GM12878 (cell line): ENCODE data around the gene HIF1AN. TPM values are rescaled to one million over a fixed set of nuclear protein-coding genes. Genes with fewer than 3 reads are reported as not detected.

ENCODE experiments used
- CBX5 ChIP-seq: sonication (generic); IDR thresholded peaks from 2 replicates; pipeline ENCODE4 v1.6.1; 2016; ENCODE audit warnings: low read depth, moderate library complexity, mild to moderate bottlenecking, inconsistent platforms
- CHD4 ChIP-seq: fragments of 200-600 bp; sonication (generic); IDR thresholded peaks from 2 replicates; pipeline ENCODE4 v1.6.1; 2016; ENCODE audit warnings: mild to moderate bottlenecking
- DPF2 ChIP-seq: fragments of 450-650 bp; IDR thresholded peaks from 2 replicates; pipeline ENCODE4 v1.6.1; 2017; ENCODE audit warnings: mild to moderate bottlenecking
- E4F1 ChIP-seq: fragments of 450-650 bp; IDR thresholded peaks from 2 replicates; pipeline ENCODE4 v1.6.1; 2018; ENCODE audit warnings: borderline replicate concordance, mild to moderate bottlenecking; ENCODE audit not compliant: partially characterized antibody
- ESRRA ChIP-seq: IDR thresholded peaks from 2 replicates; pipeline ENCODE4 v1.6.1; 2012; ENCODE audit warnings: mild to moderate bottlenecking, low read length, improper control_type of control experiment
- FOXK2 ChIP-seq: fragments of 450-650 bp; IDR thresholded peaks from 2 replicates; pipeline ENCODE4 v1.6.1; 2017; ENCODE audit warnings: mild to moderate bottlenecking, moderate library complexity
- FOXM1 ChIP-seq: IDR thresholded peaks from 2 replicates; pipeline ENCODE4 v1.6.1; 2012; ENCODE audit warnings: low read depth, mild to moderate bottlenecking, inconsistent platforms, low read length, moderate library complexity
- GATAD2B ChIP-seq: fragments of 450-650 bp; conservative IDR thresholded peaks from 2 replicates; pipeline ENCODE4 v1.6.1; 2017; ENCODE audit warnings: low read depth, mild to moderate bottlenecking, moderate library complexity
- JUNB ChIP-seq: IDR thresholded peaks from 2 replicates; pipeline ENCODE4 v1.6.1; 2016; ENCODE audit warnings: antibody characterized with exemption, mild to moderate bottlenecking
- MTA2 ChIP-seq: fragments of 450-650 bp; IDR thresholded peaks from 2 replicates; pipeline ENCODE4 v1.6.1; 2016; ENCODE audit warnings: low read depth, mild to moderate bottlenecking, moderate library complexity
- MYC ChIP-seq: IDR thresholded peaks from 2 replicates; pipeline ENCODE4 v1.6.1; 2011; ENCODE audit warnings: mild to moderate bottlenecking, low read length, moderate library complexity, inconsistent platforms; ENCODE audit not compliant: insufficient read depth, insufficient replicate concordance, insufficient read length, severe bottlenecking
- NBN ChIP-seq: fragments of 450-650 bp; IDR thresholded peaks from 2 replicates; pipeline ENCODE4 v1.6.1; 2016
- NFXL1 ChIP-seq: fragments of 450-650 bp; IDR thresholded peaks from 2 replicates; pipeline ENCODE4 v1.6.1; 2017; ENCODE audit warnings: antibody characterized with exemption, mild to moderate bottlenecking, borderline replicate concordance
- NKRF ChIP-seq: fragments of 450-650 bp; conservative IDR thresholded peaks from 2 replicates; pipeline ENCODE4 v1.6.1; 2017; ENCODE audit warnings: mild to moderate bottlenecking, moderate library complexity
- NR2C2 ChIP-seq: IDR thresholded peaks from 2 replicates; pipeline ENCODE4 v1.6.1; 2011; ENCODE audit warnings: borderline replicate concordance, low read depth; ENCODE audit not compliant: control insufficient read depth, insufficient read length
- PAX8 ChIP-seq: fragments of 450-650 bp; IDR thresholded peaks from 2 replicates; pipeline ENCODE4 v1.6.1; 2017; ENCODE audit warnings: mild to moderate bottlenecking, moderate library complexity
- PKNOX1 ChIP-seq: fragments of 450-650 bp; IDR thresholded peaks from 2 replicates; pipeline ENCODE4 v1.6.1; 2016; ENCODE audit warnings: mild to moderate bottlenecking
- RB1 ChIP-seq: fragments of 450-650 bp; formaldehyde crosslinking; IDR thresholded peaks from 2 replicates; pipeline ENCODE4 v1.6.1; 2017; ENCODE audit warnings: mild to moderate bottlenecking, borderline replicate concordance
- RCOR1 ChIP-seq: conservative IDR thresholded peaks from 2 replicates; pipeline ENCODE4 v1.6.1; 2012; ENCODE audit warnings: low read depth, low read length, improper control_type of control experiment
- RELA ChIP-seq: fragments of 450-650 bp; IDR thresholded peaks from 2 replicates; pipeline ENCODE4 v1.8.0; 2014; ENCODE audit warnings: borderline replicate concordance; ENCODE audit not compliant: partially characterized antibody
- SMAD1 ChIP-seq: fragments of 450-650 bp; IDR thresholded peaks from 2 replicates; pipeline ENCODE4 v1.6.1; 2018; ENCODE audit warnings: mild to moderate bottlenecking, low read depth; ENCODE audit not compliant: partially characterized antibody
- SMC3 ChIP-seq: IDR thresholded peaks from 2 replicates; pipeline ENCODE4 v1.6.1; 2011; ENCODE audit warnings: low read length, improper control_type of control experiment, borderline replicate concordance
- TAF1 ChIP-seq: IDR thresholded peaks from 2 replicates; pipeline ENCODE4 v1.6.1; 2011; ENCODE audit warnings: mild to moderate bottlenecking, low read depth, low read length, borderline replicate concordance
- TARDBP ChIP-seq: IDR thresholded peaks from 2 replicates; pipeline ENCODE4 v1.6.1; 2016; ENCODE audit warnings: borderline replicate concordance
- TBL1XR1 ChIP-seq: IDR thresholded peaks from 2 replicates; pipeline ENCODE4 v1.6.1; 2012; ENCODE audit warnings: low read depth, low read length, improper control_type of control experiment
- TCF3 ChIP-seq: IDR thresholded peaks from 2 replicates; pipeline ENCODE4 v1.6.1; 2012; ENCODE audit warnings: low read depth, mild to moderate bottlenecking, low read length, borderline replicate concordance; ENCODE audit not compliant: insufficient read depth
- ZNF274 ChIP-seq: IDR thresholded peaks from one replicate; pipeline ENCODE4 v1.8.0; 2011; ENCODE audit not compliant: insufficient read length, insufficient read depth
- polyA plus RNA-seq, 11 experiments: library from polyadenylated mRNA; depleted of rRNA in 4 of 11; unstranded in 6 of 11; stranded (reverse) in 5 of 11; fragments of >200 nt; fragmentation: Nextera tagmentation in 4 of 11; fragmentation: Illumina TruSeq in 1 of 11; extraction: Ambion mirVana in 4 of 11; extraction: Trizol in 1 of 11; gene quantifications; 1 replicate in 1 of 11; 2 replicates in 10 of 11; pipeline versions ENCODE4 v1.2.1 to v1.2.3, GENCODE V29; 2011 to 2016; ENCODE audit warnings: inconsistent platforms in 2 of 11, missing spikeins in 2 of 11, low read depth in 1 of 11
- total RNA-seq, 4 experiments: library from RNA; depleted of rRNA in 3 of 4; stranded (reverse); fragments of >200 nt in 3 of 4; fragmentation: Illumina TruSeq in 1 of 4; extraction: Trizol in 1 of 4; gene quantifications; 2 replicates each; pipeline versions ENCODE4 v1.2.1 to v1.2.3, GENCODE V29; 2013 to 2021

HIF1AN gene
- total and polyA plus RNA-seq, 10 of the 15 experiments (the other 5 are each of a cell fraction or from before 2014, with no cell fraction given) = 1.9 to 37.2 (median 15.2) TPM

- peak; percentile 66 for TF ChIP-seq E4F1
- no peak for TF ChIP-seq NR2C2
- TF ChIP-seq PKNOX1 = peak; percentile 68
- peak; percentile 86 for TF ChIP-seq TAF1
- peak; percentile 76; the same call in 1 of the 2 replicates for TF ChIP-seq RCOR1
- TF ChIP-seq FOXK2 = peak; percentile 8; the same call in 1 of the 2 replicates
- no peak for TF ChIP-seq TARDBP
- TF ChIP-seq SMAD1 = peak; percentile 65
- 0 out of 2 replicates have a peak, but pooled peaks have one; percentile 62 for TF ChIP-seq ESRRA
- peak; percentile 73 for TF ChIP-seq RELA
- TF ChIP-seq GATAD2B = 0 out of 2 replicates have a peak, but pooled peaks have one; percentile 63
- TF ChIP-seq ZNF274 = no peak
- no peak for TF ChIP-seq CHD4
- no peak for TF ChIP-seq MYC
- TF ChIP-seq JUNB = 0 out of 2 replicates have a peak, but pooled peaks have one; percentile 21
- peak; percentile 86 for TF ChIP-seq NKRF
- TF ChIP-seq TBL1XR1 = peak; percentile 56; the same call in 1 of the 2 replicates
- 0 out of 2 replicates have a peak, but pooled peaks have one; percentile 41 for TF ChIP-seq FOXM1
- peak; percentile 5; the same call in 1 of the 2 replicates for TF ChIP-seq SMC3
- peak; percentile 98 for TF ChIP-seq NBN
- no peak for TF ChIP-seq TCF3
- TF ChIP-seq DPF2 = peak; percentile 4; the same call in 1 of the 2 replicates
- TF ChIP-seq CBX5 = 0 out of 2 replicates have a peak, but pooled peaks have one; percentile 31
- TF ChIP-seq NFXL1 = no peak
- TF ChIP-seq RB1 = peak; percentile 87; the same call in 1 of the 2 replicates
- TF ChIP-seq MTA2 = peak; percentile 43; the same call in 1 of the 2 replicates
- TF ChIP-seq PAX8 = no peak
Observed at GRCh38 chr10:100535715-100536353, at the start of gene HIF1AN (continued).
